ENCODE measurements around the gene AKAP9. TPM values are rescaled to one million over a fixed set of nuclear protein-coding genes. Genes with fewer than 3 reads are reported as not detected.

AKAP9 gene
- total and polyA plus RNA-seq, 4 donors = 14.6 to 97.7 (median 57.0) TPM

DNA sequence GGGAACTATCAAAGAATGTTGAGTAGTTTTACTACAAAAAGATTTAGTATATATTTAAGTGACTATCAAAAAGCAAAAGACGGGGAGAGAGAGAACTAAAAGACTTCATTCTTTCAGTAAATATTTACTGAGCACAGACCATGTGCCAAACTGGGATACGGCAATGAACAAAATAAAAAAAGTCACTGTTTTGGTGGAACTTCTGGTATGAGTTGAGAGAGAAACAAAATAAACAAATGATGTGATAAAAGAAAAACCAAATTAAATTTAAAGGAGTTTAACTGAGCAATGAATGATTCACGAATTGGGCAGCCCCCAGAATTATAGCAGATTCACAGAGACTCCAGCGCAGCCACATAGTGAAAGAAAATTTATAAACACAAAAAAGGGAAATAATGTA is 17.8 kb upstream of the AKAP9 start:
- 59% methylated on average over 4 of the region's 4 CpGs for WGBS
- Histone ChIP-seq H3K9ac (ENCODE audit: low read depth in 1 of 2, low read length in 2 of 2) (no peak overlapping the region), H3K4me3 (ENCODE audit: low read depth in 1 of 3, low read length in 3 of 3) (no peak overlapping the region), H3K27ac (ENCODE audit: low read depth in 1 of 2, low read length in 2 of 2) (no peak overlapping the region), H3K9me3 (ENCODE audit: control insufficient read depth in 4 of 4, low read length in 3 of 4) (no peaks in the 10 kb centered on the region), H3K27me3 (ENCODE audit: control insufficient read depth in 4 of 4, insufficient read depth in 4 of 4, low read length in 3 of 4) (no peaks in the 10 kb centered on the region), H3K36me3 (ENCODE audit: control insufficient read depth in 4 of 4, insufficient read depth in 3 of 4, low read depth in 1 of 4, low read length in 3 of 4) (no peaks in the 10 kb centered on the region), H3K4me1 (ENCODE audit: control insufficient read depth in 4 of 4, insufficient read depth in 4 of 4, low read length in 3 of 4) (no peaks in the 10 kb centered on the region)
- no peak for TF ChIP-seq RXRA (IDR thresholded peaks at IDR 0.05)
- TF ChIP-seq, protein P1, sequence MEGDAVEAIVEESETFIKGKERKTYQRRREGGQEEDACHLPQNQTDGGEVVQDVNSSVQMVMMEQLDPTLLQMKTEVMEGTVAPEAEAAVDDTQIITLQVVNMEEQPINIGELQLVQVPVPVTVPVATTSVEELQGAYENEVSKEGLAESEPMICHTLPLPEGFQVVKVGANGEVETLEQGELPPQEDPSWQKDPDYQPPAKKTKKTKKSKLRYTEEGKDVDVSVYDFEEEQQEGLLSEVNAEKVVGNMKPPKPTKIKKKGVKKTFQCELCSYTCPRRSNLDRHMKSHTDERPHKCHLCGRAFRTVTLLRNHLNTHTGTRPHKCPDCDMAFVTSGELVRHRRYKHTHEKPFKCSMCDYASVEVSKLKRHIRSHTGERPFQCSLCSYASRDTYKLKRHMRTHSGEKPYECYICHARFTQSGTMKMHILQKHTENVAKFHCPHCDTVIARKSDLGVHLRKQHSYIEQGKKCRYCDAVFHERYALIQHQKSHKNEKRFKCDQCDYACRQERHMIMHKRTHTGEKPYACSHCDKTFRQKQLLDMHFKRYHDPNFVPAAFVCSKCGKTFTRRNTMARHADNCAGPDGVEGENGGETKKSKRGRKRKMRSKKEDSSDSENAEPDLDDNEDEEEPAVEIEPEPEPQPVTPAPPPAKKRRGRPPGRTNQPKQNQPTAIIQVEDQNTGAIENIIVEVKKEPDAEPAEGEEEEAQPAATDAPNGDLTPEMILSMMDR (IDR thresholded peaks at IDR 0.05; ENCODE audit: low read depth, low read length, missing input control) = no peak
- no peak for TF ChIP-seq RAD21 (IDR thresholded peaks at IDR 0.05)
- no peak for TF ChIP-seq TAF1 (conservative IDR thresholded peaks at IDR 0.05)
- no peak for TF ChIP-seq HNF4A (conservative IDR thresholded peaks at IDR 0.05)
- TF ChIP-seq, protein P2, sequence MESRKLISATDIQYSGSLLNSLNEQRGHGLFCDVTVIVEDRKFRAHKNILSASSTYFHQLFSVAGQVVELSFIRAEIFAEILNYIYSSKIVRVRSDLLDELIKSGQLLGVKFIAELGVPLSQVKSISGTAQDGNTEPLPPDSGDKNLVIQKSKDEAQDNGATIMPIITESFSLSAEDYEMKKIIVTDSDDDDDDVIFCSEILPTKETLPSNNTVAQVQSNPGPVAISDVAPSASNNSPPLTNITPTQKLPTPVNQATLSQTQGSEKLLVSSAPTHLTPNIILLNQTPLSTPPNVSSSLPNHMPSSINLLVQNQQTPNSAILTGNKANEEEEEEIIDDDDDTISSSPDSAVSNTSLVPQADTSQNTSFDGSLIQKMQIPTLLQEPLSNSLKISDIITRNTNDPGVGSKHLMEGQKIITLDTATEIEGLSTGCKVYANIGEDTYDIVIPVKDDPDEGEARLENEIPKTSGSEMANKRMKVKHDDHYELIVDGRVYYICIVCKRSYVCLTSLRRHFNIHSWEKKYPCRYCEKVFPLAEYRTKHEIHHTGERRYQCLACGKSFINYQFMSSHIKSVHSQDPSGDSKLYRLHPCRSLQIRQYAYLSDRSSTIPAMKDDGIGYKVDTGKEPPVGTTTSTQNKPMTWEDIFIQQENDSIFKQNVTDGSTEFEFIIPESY (IDR thresholded peaks at IDR 0.05) = no peak
- TF ChIP-seq GABPA (IDR thresholded peaks at IDR 0.05 in 1 of 2, conservative IDR thresholded peaks at IDR 0.05 in 1 of 2) = no peak
- TF ChIP-seq FOXA2 (IDR thresholded peaks at IDR 0.05) = no peak
- TF ChIP-seq SP1 (IDR thresholded peaks at IDR 0.05) = no peak
- no peak for DNase-seq (ENCODE audit: low spot score)

DNA sequence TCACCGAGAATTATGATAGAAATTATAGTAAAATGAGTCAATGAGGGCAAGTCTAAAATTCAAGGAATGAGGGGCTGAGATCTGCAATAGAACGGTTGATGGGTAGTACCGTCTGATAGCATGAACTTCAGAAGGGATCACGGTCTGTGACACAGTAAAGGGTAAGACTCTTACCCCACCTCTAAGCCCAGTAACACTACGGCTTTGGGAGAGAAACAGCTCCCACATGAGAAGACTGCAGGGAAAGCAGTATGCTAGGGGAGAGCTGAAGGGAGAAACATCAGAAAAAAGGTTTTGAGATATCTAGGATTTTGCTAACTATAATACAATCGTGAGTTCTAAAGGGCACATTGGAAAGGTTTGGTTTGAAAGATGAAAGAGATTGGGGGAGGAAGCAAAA is 12.8 kb upstream of the AKAP9 start:
- WGBS = 68% methylated on average over 6 of the region's 6 CpGs
- no peak overlapping the region for H3K9ac ChIP-seq (ENCODE audit: low read depth in 1 of 2, low read length in 2 of 2)
- H3K4me1 ChIP-seq (ENCODE audit: control insufficient read depth in 4 of 4, insufficient read depth in 4 of 4, low read length in 3 of 4) = no peaks in the 10 kb centered on the region
- no peaks in the 10 kb centered on the region for H3K9me3 ChIP-seq (ENCODE audit: control insufficient read depth in 4 of 4, low read length in 3 of 4)
- no peak overlapping the region for H3K27ac ChIP-seq (ENCODE audit: low read depth in 1 of 2, low read length in 2 of 2)
- no peak for DNase-seq (ENCODE audit: low spot score)
- H3K4me3 ChIP-seq (ENCODE audit: low read depth in 1 of 3, low read length in 3 of 3) = no peak overlapping the region
- TF ChIP-seq TAF1 (conservative IDR thresholded peaks at IDR 0.05) (no peak), HNF4A (conservative IDR thresholded peaks at IDR 0.05) (no peak), HNF4G (IDR thresholded peaks at IDR 0.05) (no peak), EGR1 (IDR thresholded peaks at IDR 0.05; ENCODE audit: low read depth in 2 of 2) (no peak), SP1 (IDR thresholded peaks at IDR 0.05) (no peak), REST (IDR thresholded peaks at IDR 0.05) (no peak), FOXA1 (IDR thresholded peaks at IDR 0.05) (no peak), RXRA (IDR thresholded peaks at IDR 0.05) (no peak), NR2F2 (IDR thresholded peaks at IDR 0.05) (no peak)
- TF ChIP-seq, protein P3, sequence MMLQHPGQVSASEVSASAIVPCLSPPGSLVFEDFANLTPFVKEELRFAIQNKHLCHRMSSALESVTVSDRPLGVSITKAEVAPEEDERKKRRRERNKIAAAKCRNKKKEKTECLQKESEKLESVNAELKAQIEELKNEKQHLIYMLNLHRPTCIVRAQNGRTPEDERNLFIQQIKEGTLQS (IDR thresholded peaks at IDR 0.05) = no peak
- TF ChIP-seq, protein P2 (IDR thresholded peaks at IDR 0.05) = no peak
- TF ChIP-seq, protein P1 (IDR thresholded peaks at IDR 0.05; ENCODE audit: low read depth, low read length, missing input control) = no peak
- H3K27me3 ChIP-seq (ENCODE audit: control insufficient read depth in 4 of 4, insufficient read depth in 4 of 4, low read length in 3 of 4) = no peaks in the 10 kb centered on the region
- no peaks in the 10 kb centered on the region for H3K36me3 ChIP-seq (ENCODE audit: control insufficient read depth in 4 of 4, insufficient read depth in 3 of 4, low read depth in 1 of 4, low read length in 3 of 4)
